ENCODE data around the gene ALG2. TPM values are rescaled to one million over a fixed set of nuclear protein-coding genes. Genes with fewer than 3 reads are reported as not detected.

Gene ALG2
- total and polyA plus RNA-seq, 2 of the 13 experiments (the other 11 are each of a cell fraction or from before 2014, with no cell fraction given): 46.2 to 49.0 TPM

- TF ChIP-seq ZNF318 (CRISPR knock-in tag; IDR thresholded peaks at IDR 0.05) (no peak), ZNF674 (CRISPR knock-in tag; IDR thresholded peaks at IDR 0.05; ENCODE audit: low read depth) (no peak), THYN1 (CRISPR knock-in tag; IDR thresholded peaks at IDR 0.05; ENCODE audit: borderline replicate concordance, low read depth) (no peak), TGIF2 (CRISPR knock-in tag; IDR thresholded peaks at IDR 0.05) (peak; percentile 89), PHF5A (CRISPR knock-in tag; IDR thresholded peaks at IDR 0.05; ENCODE audit: low read depth, unreplicated experiment) (peak; percentile 44), ZNF75D (CRISPR knock-in tag; IDR thresholded peaks at IDR 0.05; ENCODE audit: borderline replicate concordance) (no peak), ZFAT (CRISPR knock-in tag; conservative IDR thresholded peaks at IDR 0.05) (no peak), ZNF577 (CRISPR knock-in tag; IDR thresholded peaks at IDR 0.05; ENCODE audit: borderline replicate concordance, low read depth) (no peak), ZNF382 (CRISPR knock-in tag; IDR thresholded peaks at IDR 0.05; ENCODE audit: borderline replicate concordance) (no peak), ZNF383 (CRISPR knock-in tag; IDR thresholded peaks at IDR 0.05; ENCODE audit: borderline replicate concordance) (no peak), SKIL (CRISPR knock-in tag; IDR thresholded peaks at IDR 0.05; ENCODE audit: borderline replicate concordance) (peak; percentile 55; the same call in 1 of the 2 replicates), ZNF552 (CRISPR knock-in tag; IDR thresholded peaks at IDR 0.05; ENCODE audit: borderline replicate concordance) (no peak), MTERF4 (CRISPR knock-in tag; IDR thresholded peaks at IDR 0.05) (no peak)
Measured at GRCh38 chr9:99172124-99173091, 49.3 kb downstream of the ALG2 start (continued).

Measured in HepG2 (cell line).